Large intestine (tissue), 3 donors: ENCODE data around the gene RARB. TPM values are rescaled to one million over a fixed set of nuclear protein-coding genes. Genes with fewer than 3 reads are reported as not detected.

Source experiments
- DNase-seq, 2 donors: peaks; one replicate each; pipeline versions ENCODE4 v3.0.0 to v3.0.0-alpha.2; 2013
- H3K27ac ChIP-seq: one replicate; pipeline ENCODE4 v1.5.1; 2013; ENCODE audit warnings: low read length
- H3K27me3 ChIP-seq: 2 replicates; pipeline ENCODE4 v1.6.1; 2013; ENCODE audit warnings: low read length; ENCODE audit not compliant: control insufficient read depth, insufficient read depth
- H3K36me3 ChIP-seq: 2 replicates; pipeline ENCODE4 v1.6.1; 2013; ENCODE audit warnings: low read length; ENCODE audit not compliant: control insufficient read depth, insufficient read depth
- H3K4me1 ChIP-seq: one replicate; pipeline ENCODE4 v1.6.1; 2013; ENCODE audit warnings: low read length; ENCODE audit not compliant: control insufficient read depth, insufficient read depth
- H3K4me3 ChIP-seq: one replicate; pipeline ENCODE4 v1.5.1; 2013; ENCODE audit warnings: low read length
- H3K9me3 ChIP-seq: one replicate; pipeline ENCODE4 v1.6.1; 2013; ENCODE audit warnings: mild to moderate bottlenecking, low read depth, low read length, moderate library complexity; ENCODE audit not compliant: control insufficient read depth
- WGBS: methylation state at CpG from one replicate; pipeline ENCODE4 v1.1.5; 2013; ENCODE audit warnings: low lambda C conversion rate; ENCODE audit not compliant: insufficient coverage; 5-methylcytosine and 5-hydroxymethylcytosine counted together
- polyA plus RNA-seq: library from polyadenylated mRNA; unstranded; fragments of 120-200 nt; gene quantifications from one replicate; pipeline ENCODE4 v1.2.1, GENCODE V29; 2013

RARB gene
- polyA plus RNA-seq, 1 donor, result 9.1 TPM

DNA sequence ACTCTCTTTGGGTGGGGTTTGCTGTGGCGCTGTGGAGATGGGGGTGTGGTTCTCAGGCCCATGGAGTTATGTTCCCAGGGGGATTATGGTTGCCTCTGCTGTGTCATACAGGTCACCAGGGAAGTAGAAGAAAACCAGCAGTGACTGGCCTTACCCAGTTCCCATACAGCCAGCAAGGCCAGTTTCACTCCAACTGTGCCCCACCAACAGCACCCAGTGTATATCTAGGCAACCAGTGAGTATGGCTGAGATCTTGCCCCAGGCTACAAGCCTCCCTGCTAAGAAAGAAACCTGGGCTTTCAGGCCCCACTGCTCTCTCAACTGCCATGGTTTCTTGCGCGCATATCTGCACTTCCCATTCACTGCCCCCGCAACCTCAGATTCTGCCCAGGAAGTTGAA, 31.4 kb upstream of the RARB start:
- no peaks in the 10 kb centered on the region for H3K27me3 ChIP-seq
- H3K4me3 ChIP-seq, result no peak overlapping the region
- no peaks in the 10 kb centered on the region for H3K9me3 ChIP-seq
- H3K27ac ChIP-seq, result no peak overlapping the region
- no peak for DNase-seq
- no peaks in the 10 kb centered on the region for H3K36me3 ChIP-seq
- H3K4me1 ChIP-seq, result no peaks in the 10 kb centered on the region
- WGBS, result no CpG with 5 or more reads among the region's 4 CpGs

GRCh38 chr3:25397150-25397549, 30.9 kb upstream of the RARB start:
- no peak for DNase-seq
- Histone ChIP-seq H3K4me3 (no peak overlapping the region), H3K27me3 (no peaks in the 10 kb centered on the region), H3K36me3 (no peaks in the 10 kb centered on the region), H3K9me3 (no peaks in the 10 kb centered on the region), H3K4me1 (no peaks in the 10 kb centered on the region), H3K27ac (no peak overlapping the region)
- WGBS, result no CpG with 5 or more reads among the region's 2 CpGs

GRCh38 chr3:25400587-25400986, 27.5 kb upstream of the RARB start:
- H3K4me1 ChIP-seq, result no peaks in the 10 kb centered on the region
- no peak overlapping the region for H3K4me3 ChIP-seq
- no peak for DNase-seq

GRCh38 chr3:25403968-25404367, 24.1 kb upstream of the RARB start:
- Histone ChIP-seq H3K27ac (no peak overlapping the region), H3K4me3 (no peak overlapping the region), H3K36me3 (no peaks in the 10 kb centered on the region), H3K9me3 (no peaks in the 10 kb centered on the region), H3K27me3 (no peaks in the 10 kb centered on the region), H3K4me1 (no peaks in the 10 kb centered on the region)
- DNase-seq, result no peak
- 54% methylated on average over 2 of the region's 4 CpGs for WGBS

More at GRCh38 chr3:25400587-25400986, 27.5 kb upstream of the RARB start:
- Histone ChIP-seq H3K27me3 (no peaks in the 10 kb centered on the region), H3K36me3 (no peaks in the 10 kb centered on the region), H3K9me3 (no peaks in the 10 kb centered on the region), H3K27ac (no peak overlapping the region)
- WGBS, result 86% methylated on average over 1 of the region's 1 CpG

GRCh38 chr3:25404569-25404968, 23.5 kb upstream of the RARB start:
- Histone ChIP-seq H3K9me3 (no peaks in the 10 kb centered on the region), H3K27me3 (no peaks in the 10 kb centered on the region), H3K36me3 (no peaks in the 10 kb centered on the region), H3K4me1 (no peaks in the 10 kb centered on the region), H3K4me3 (no peak overlapping the region), H3K27ac (no peak overlapping the region)
- no peak for DNase-seq
- 100% methylated on average over 1 of the region's 4 CpGs for WGBS

- WGBS, result no CpG with 5 or more reads among the region's 1 CpG
- Histone ChIP-seq H3K4me3 (no peak overlapping the region), H3K27ac (no peak overlapping the region), H3K4me1 (peaks cover 4% of the 10 kb centered on the region), H3K9me3 (no peaks in the 10 kb centered on the region), H3K27me3 (no peaks in the 10 kb centered on the region), H3K36me3 (no peaks in the 10 kb centered on the region)
- DNase-seq, result no peak
Measured at GRCh38 chr3:25405335-25405734, 22.7 kb upstream of the RARB start.

- Histone ChIP-seq H3K9me3 (no peaks in the 10 kb centered on the region), H3K4me3 (no peak overlapping the region), H3K36me3 (no peaks in the 10 kb centered on the region), H3K27ac (peak overlapping the region; percentile 79), H3K4me1 (peaks cover 25% of the 10 kb centered on the region), H3K27me3 (no peaks in the 10 kb centered on the region)
- WGBS, result no CpG with 5 or more reads among the region's 4 CpGs
- peak in 1 of 2 donors; percentile 78 for DNase-seq
Measured at GRCh38 chr3:25410703-25411102, 17.4 kb upstream of the RARB start.

DNA sequence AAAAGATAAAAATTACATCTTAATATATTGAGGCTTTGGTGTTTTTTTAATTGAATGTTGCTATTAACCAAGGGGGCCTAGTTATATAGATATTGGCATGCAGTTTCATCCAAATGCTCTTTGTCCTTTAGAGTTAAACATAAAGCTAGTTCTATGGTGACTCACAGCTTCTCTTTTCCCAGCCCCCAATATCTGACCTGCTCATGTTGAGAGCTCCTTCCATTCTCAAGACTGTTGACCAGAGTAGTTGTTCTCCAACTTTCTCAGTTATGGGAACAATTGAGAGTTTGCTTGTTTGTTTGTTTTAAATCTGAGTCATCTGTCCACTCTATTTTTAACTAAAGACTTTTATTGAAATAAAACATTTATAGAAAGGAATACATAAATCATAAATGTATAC, 15.8 kb upstream of the RARB start:
- Histone ChIP-seq H3K36me3 (no peaks in the 10 kb centered on the region), H3K9me3 (no peaks in the 10 kb centered on the region), H3K27me3 (no peaks in the 10 kb centered on the region), H3K4me1 (peaks cover 29% of the 10 kb centered on the region), H3K4me3 (no peak overlapping the region), H3K27ac (peak overlapping the region; percentile 79)
- DNase-seq, result peak in 1 of 2 donors; percentile 79

DNA sequence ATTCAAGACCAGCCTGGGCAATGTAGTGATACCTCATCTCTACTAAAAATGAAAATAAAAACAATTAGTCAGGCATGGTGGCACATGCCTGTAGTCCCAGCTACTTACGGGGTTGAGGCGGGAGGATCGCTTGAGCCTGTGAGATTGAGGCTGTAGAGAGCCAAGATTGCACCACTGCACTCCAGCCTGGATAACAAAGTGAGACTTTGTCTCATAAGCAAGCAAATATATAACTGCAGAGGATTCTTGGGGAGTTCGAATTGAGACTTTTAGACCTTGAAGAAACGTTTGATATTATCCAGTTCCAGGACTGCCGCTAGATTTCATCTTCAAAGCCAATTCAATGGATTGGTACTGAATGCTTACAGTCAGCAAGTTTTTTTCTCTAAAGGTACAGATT, 11.9 kb upstream of the RARB start:
- peak in 1 of 2 donors; percentile 63 for DNase-seq
- Histone ChIP-seq H3K27me3 (no peaks in the 10 kb centered on the region), H3K9me3 (no peaks in the 10 kb centered on the region), H3K4me1 (peaks cover 21% of the 10 kb centered on the region), H3K27ac (peak overlapping the region; percentile 65), H3K4me3 (no peak overlapping the region), H3K36me3 (no peaks in the 10 kb centered on the region)
- WGBS, result 53% methylated on average over 2 of the region's 6 CpGs

GRCh38 chr3:25418596-25418995, 9.5 kb upstream of the RARB start:
- peaks cover 17% of the 10 kb centered on the region for H3K4me1 ChIP-seq
- H3K9me3 ChIP-seq, result no peaks in the 10 kb centered on the region
- no peak overlapping the region for H3K4me3 ChIP-seq
- no peaks in the 10 kb centered on the region for H3K27me3 ChIP-seq
- H3K27ac ChIP-seq, result no peak overlapping the region
- 100% methylated on average over 1 of the region's 1 CpG for WGBS
- DNase-seq, result no peak
- no peaks in the 10 kb centered on the region for H3K36me3 ChIP-seq

GRCh38 chr3:25419251-25419650, 8.8 kb upstream of the RARB start:
- H3K9me3 ChIP-seq, result no peaks in the 10 kb centered on the region
- no peaks in the 10 kb centered on the region for H3K36me3 ChIP-seq
- no peak overlapping the region for H3K27ac ChIP-seq
- no CpG with 5 or more reads among the region's 1 CpG for WGBS
- H3K27me3 ChIP-seq, result no peaks in the 10 kb centered on the region
- peaks cover 23% of the 10 kb centered on the region for H3K4me1 ChIP-seq
- no peak for DNase-seq
- H3K4me3 ChIP-seq, result no peak overlapping the region
